Mesenchymal stem cell (in vitro differentiated cells and primary cell): ENCODE results near the gene SPPL2B.

ENCODE experiments used
- DNase-seq: peaks from one replicate; pipeline ENCODE4 v3.0.0-alpha.2; 2013
- H2AFZ ChIP-seq: one replicate; pipeline ENCODE4 v1.6.1; 2013; ENCODE audit warnings: low read depth, mild to moderate bottlenecking, control low read depth, inconsistent platforms, low read length, moderate library complexity
- H2AK5ac ChIP-seq: 2 replicates; pipeline ENCODE4 v1.6.1; 2013; ENCODE audit warnings: low read length, moderate library complexity, mild to moderate bottlenecking, inconsistent platforms; ENCODE audit not compliant: severe bottlenecking
- H2BK120ac ChIP-seq: one replicate; pipeline ENCODE4 v1.6.1; 2013; ENCODE audit warnings: low read depth, mild to moderate bottlenecking, inconsistent platforms, low read length, moderate library complexity
- H2BK12ac ChIP-seq, 2 experiments: one replicate each; pipeline ENCODE4 v1.6.1; 2013; ENCODE audit warnings: inconsistent platforms in 2 of 2, low read length in 2 of 2, mild to moderate bottlenecking in 2 of 2, moderate library complexity in 2 of 2, control low read depth in 1 of 2
- H2BK15ac ChIP-seq: one replicate; pipeline ENCODE4 v1.6.1; 2013; ENCODE audit warnings: mild to moderate bottlenecking, low read depth, inconsistent platforms; ENCODE audit not compliant: poor library complexity, severe bottlenecking
- H2BK5ac ChIP-seq: 2 replicates; pipeline ENCODE4 v1.6.1; 2013; ENCODE audit warnings: low read depth, mild to moderate bottlenecking, low read length, control low read depth, inconsistent platforms; ENCODE audit not compliant: poor library complexity, severe bottlenecking
- H3K14ac ChIP-seq, 2 experiments: one replicate each; pipeline ENCODE4 v1.6.1; 2013; ENCODE audit warnings: inconsistent platforms in 2 of 2, low read length in 2 of 2, control low read depth in 1 of 2, mild to moderate bottlenecking in 1 of 2, moderate library complexity in 1 of 2
- H3K18ac ChIP-seq, 2 experiments: one replicate each; pipeline ENCODE4 v1.6.1; 2013; ENCODE audit warnings: inconsistent platforms in 2 of 2, low read length in 2 of 2, control low read depth in 1 of 2, low read depth in 1 of 2, mild to moderate bottlenecking in 1 of 2
- H3K23ac ChIP-seq, 2 experiments: one replicate each; pipeline ENCODE4 v1.6.1; 2013; ENCODE audit warnings: inconsistent platforms in 2 of 2, low read length in 2 of 2, mild to moderate bottlenecking in 2 of 2, moderate library complexity in 2 of 2, control low read depth in 1 of 2
- H3K27ac ChIP-seq: 2 replicates; pipeline ENCODE4 v1.5.1; 2013; ENCODE audit warnings: mild to moderate bottlenecking, moderate library complexity, low read length, control low read depth, inconsistent platforms; ENCODE audit not compliant: poor library complexity, severe bottlenecking
- H3K27me3 ChIP-seq, 2 experiments: 2 replicates each; pipeline versions ENCODE4 v1.6.1 to v1.7.0; 2013; ENCODE audit warnings: low read length in 2 of 2, mild to moderate bottlenecking in 2 of 2, moderate library complexity in 2 of 2, control low read depth in 1 of 2, inconsistent platforms in 1 of 2; ENCODE audit not compliant: control insufficient read depth in 1 of 2, insufficient read depth in 1 of 2
- H3K36me3 ChIP-seq, 2 experiments: 2 replicates each; pipeline versions ENCODE4 v1.6.1 to v1.7.0; 2013; ENCODE audit warnings: low read length in 2 of 2, control low read depth in 1 of 2, inconsistent platforms in 1 of 2, low read depth in 1 of 2, mild to moderate bottlenecking in 1 of 2; ENCODE audit not compliant: insufficient read depth in 2 of 2, control insufficient read depth in 1 of 2
- H3K4ac ChIP-seq, 2 experiments: one replicate each; pipeline ENCODE4 v1.6.1; 2013; ENCODE audit warnings: inconsistent platforms in 2 of 2, low read length in 2 of 2, mild to moderate bottlenecking in 2 of 2, moderate library complexity in 2 of 2, control low read depth in 1 of 2, low read depth in 1 of 2
- H3K4me1 ChIP-seq: 2 replicates; pipeline ENCODE4 v1.6.1; 2013; ENCODE audit warnings: low read depth, low read length, control low read depth; ENCODE audit not compliant: control insufficient read depth, insufficient read depth
- H3K4me2 ChIP-seq: 2 replicates; pipeline ENCODE4 v1.6.1; 2013; ENCODE audit warnings: low read length, mild to moderate bottlenecking, inconsistent platforms; ENCODE audit not compliant: poor library complexity, severe bottlenecking
- H3K4me3 ChIP-seq, 2 experiments: 2 replicates each; pipeline versions ENCODE4 v1.5.1 to v1.7.0; 2013; ENCODE audit warnings: low read length in 2 of 2, mild to moderate bottlenecking in 2 of 2, control low read depth in 1 of 2, low read depth in 1 of 2; ENCODE audit not compliant: insufficient read depth in 1 of 2
- H3K79me1 ChIP-seq: replicated peaks from 2 replicates; pipeline ENCODE4 v1.6.1; 2013; ENCODE audit warnings: mild to moderate bottlenecking, control low read depth, low read length, inconsistent platforms; ENCODE audit not compliant: poor library complexity, severe bottlenecking
- H3K9ac ChIP-seq: 2 replicates; pipeline ENCODE4 v1.7.0; 2013; ENCODE audit warnings: mild to moderate bottlenecking, low read length, moderate library complexity
- H3K9me3 ChIP-seq: 2 replicates; pipeline ENCODE4 v1.7.0; 2013; ENCODE audit warnings: mild to moderate bottlenecking, low read length; ENCODE audit not compliant: control insufficient read depth
- H4K8ac ChIP-seq: one replicate; pipeline ENCODE4 v1.6.1; 2013; ENCODE audit warnings: inconsistent platforms, mild to moderate bottlenecking, low read length, moderate library complexity
- H4K91ac ChIP-seq: one replicate; pipeline ENCODE4 v1.6.1; 2013; ENCODE audit warnings: mild to moderate bottlenecking, low read length, inconsistent platforms
- WGBS: methylation state at CpG from one replicate; pipeline ENCODE4 v1.1.7; 2013; ENCODE audit warnings: mixed read lengths; 5-methylcytosine and 5-hydroxymethylcytosine counted together

Gene SPPL2B

GRCh38 chr19:2286402-2287140, 41.9 kb upstream of the SPPL2B start:
- H2BK120ac ChIP-seq = no peak overlapping the region
- WGBS = 88% methylated on average over 20 of the region's 20 CpGs
- no peak overlapping the region for H3K27ac ChIP-seq
- no peak overlapping the region for H3K23ac ChIP-seq
- H2BK15ac ChIP-seq = no peak overlapping the region
- H2AK5ac ChIP-seq = no peak overlapping the region
- H3K4ac ChIP-seq = no peak overlapping the region
- H3K4me3 ChIP-seq = no peak overlapping the region
- peaks cover 29% of the 10 kb centered on the region for H3K4me1 ChIP-seq
- H3K9ac ChIP-seq = no peak overlapping the region
- H2BK5ac ChIP-seq = no peak overlapping the region
- H3K79me1 ChIP-seq = no peaks in the 10 kb centered on the region
- no peak overlapping the region for H2BK12ac ChIP-seq
- no peak overlapping the region for H3K14ac ChIP-seq
- no peaks in the 10 kb centered on the region for H3K9me3 ChIP-seq
- H3K27me3 ChIP-seq = peaks cover 47% of the 10 kb centered on the region in 2 experiments
- H3K36me3 ChIP-seq = no peaks in the 10 kb centered on the region
- DNase-seq = no peak
- no peak overlapping the region for H4K8ac ChIP-seq
- H3K18ac ChIP-seq = no peak overlapping the region
- no peak overlapping the region for H2AFZ ChIP-seq
- no peak overlapping the region for H4K91ac ChIP-seq
- H3K4me2 ChIP-seq = no peak overlapping the region

- H2AK5ac ChIP-seq = no peak overlapping the region
- no peaks in the 10 kb centered on the region for H3K79me1 ChIP-seq
- H3K9me3 ChIP-seq = no peaks in the 10 kb centered on the region
- H2BK12ac ChIP-seq = no peak overlapping the region
- no peak overlapping the region for H3K4me2 ChIP-seq
- no peak overlapping the region for H4K91ac ChIP-seq
- H2AFZ ChIP-seq = no peak overlapping the region
- 89% methylated on average over 13 of the region's 13 CpGs for WGBS
- H3K4ac ChIP-seq = no peak overlapping the region
- no peak overlapping the region for H3K4me3 ChIP-seq
- H3K9ac ChIP-seq = no peak overlapping the region
- H2BK120ac ChIP-seq = no peak overlapping the region
- peaks cover 55 to 57% of the 10 kb centered on the region in 2 experiments for H3K27me3 ChIP-seq
- no peak overlapping the region for H3K27ac ChIP-seq
- no peak overlapping the region for H3K23ac ChIP-seq
- no peaks in the 10 kb centered on the region for H3K36me3 ChIP-seq
- peaks cover 21% of the 10 kb centered on the region for H3K4me1 ChIP-seq
- H2BK15ac ChIP-seq = no peak overlapping the region
- H2BK5ac ChIP-seq = no peak overlapping the region
- H4K8ac ChIP-seq = no peak overlapping the region
- DNase-seq = no peak
- no peak overlapping the region for H3K14ac ChIP-seq
- H3K18ac ChIP-seq = no peak overlapping the region
Measured at GRCh38 chr19:2287585-2288337, 40.7 kb upstream of the SPPL2B start.

GRCh38 chr19:2288338-2288817, 40.1 kb upstream of the SPPL2B start:
- no peak overlapping the region for H2BK12ac ChIP-seq
- H3K27ac ChIP-seq = no peak overlapping the region
- H3K4me1 ChIP-seq = peaks cover 21% of the 10 kb centered on the region
- H3K23ac ChIP-seq = no peak overlapping the region
- no peak overlapping the region for H3K4me2 ChIP-seq
- H3K36me3 ChIP-seq = no peaks in the 10 kb centered on the region
- no peak overlapping the region for H2AK5ac ChIP-seq
- no peak for DNase-seq
- no peak overlapping the region for H2AFZ ChIP-seq
- H2BK120ac ChIP-seq = no peak overlapping the region
- no peak overlapping the region for H3K4me3 ChIP-seq
- no peak overlapping the region for H4K8ac ChIP-seq
- H4K91ac ChIP-seq = no peak overlapping the region
- H2BK5ac ChIP-seq = no peak overlapping the region
- no peak overlapping the region for H3K9ac ChIP-seq
- 92% methylated on average over 17 of the region's 17 CpGs for WGBS
- H3K4ac ChIP-seq = no peak overlapping the region
- H3K14ac ChIP-seq = no peak overlapping the region
- no peak overlapping the region for H3K18ac ChIP-seq
- no peaks in the 10 kb centered on the region for H3K79me1 ChIP-seq
- H3K9me3 ChIP-seq = no peaks in the 10 kb centered on the region
- H2BK15ac ChIP-seq = no peak overlapping the region
- H3K27me3 ChIP-seq = peaks cover 57 to 61% of the 10 kb centered on the region in 2 experiments
